Vagina (tissue), 2 donors: Measurements from ENCODE around the gene LCOR.

ENCODE experiments used
- CTCF ChIP-seq, 3 experiments: fragments of 450-650 bp in 2 of 3; fragments of 200-600 bp in 1 of 3; sonication (generic) in 1 of 3; IDR thresholded peaks; one replicate each; pipeline ENCODE4 v1.5.1; 2017 to 2019; ENCODE audit warnings: antibody characterized with exemption in 3 of 3, mild to moderate bottlenecking in 2 of 3, moderate library complexity in 2 of 3
- POLR2A ChIP-seq, 2 donors: fragments of 450-650 bp; IDR thresholded peaks; one replicate each; pipeline ENCODE4 v1.6.1; 2017; ENCODE audit warnings: antibody characterized with exemption in 2 of 2, mild to moderate bottlenecking in 2 of 2, moderate library complexity in 2 of 2

- TF ChIP-seq POLR2A (IDR thresholded peaks at IDR 0.05) (no peak), CTCF (IDR thresholded peaks at IDR 0.05) (no peak)
These were observed 187.2 kb downstream of the LCOR start for GRCh38 chr10:97019213-97019844.
